NOMO-1 (cell line): Measurements from ENCODE around the gene UBAC2.

Experiments used
- DNase-seq, 2 experiments: peaks; one replicate each; lab custom pipeline; 2025; ENCODE audit not compliant: unreplicated experiment in 2 of 2; lab: John Stamatoyannopoulos, UW

Gene UBAC2

DNA sequence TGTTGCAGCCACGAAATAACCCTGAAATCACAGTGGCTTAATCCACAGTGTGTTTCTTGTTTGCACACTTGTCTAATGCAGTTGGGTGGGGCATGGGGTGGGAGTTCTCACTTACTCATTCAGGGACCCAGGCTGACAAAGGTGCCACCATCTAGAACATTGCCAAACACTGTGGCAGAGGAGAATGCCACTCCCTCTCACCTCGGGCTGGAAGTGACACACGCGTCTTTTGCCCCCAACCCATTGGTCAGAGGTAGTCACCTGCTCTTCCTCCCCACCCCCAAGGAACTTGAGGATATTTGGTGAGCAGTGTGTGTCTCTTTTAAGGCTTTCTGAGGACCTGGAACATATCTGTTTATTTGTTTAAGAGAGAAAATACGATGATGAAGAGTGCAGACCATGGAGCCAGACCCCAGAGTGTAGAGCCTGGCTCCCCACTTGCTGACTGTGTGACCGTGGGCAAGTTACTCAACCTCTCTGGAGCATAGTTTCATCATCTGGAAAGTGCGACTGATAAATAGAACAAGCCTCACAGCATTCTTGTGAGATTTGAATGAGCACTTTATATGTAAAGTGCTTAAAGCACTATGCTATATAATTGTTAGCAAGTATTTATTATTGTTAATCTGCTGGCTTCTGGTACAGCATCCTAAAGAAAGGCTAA is 89.2 kb downstream of the UBAC2 start:
- no peak for DNase-seq

DNA sequence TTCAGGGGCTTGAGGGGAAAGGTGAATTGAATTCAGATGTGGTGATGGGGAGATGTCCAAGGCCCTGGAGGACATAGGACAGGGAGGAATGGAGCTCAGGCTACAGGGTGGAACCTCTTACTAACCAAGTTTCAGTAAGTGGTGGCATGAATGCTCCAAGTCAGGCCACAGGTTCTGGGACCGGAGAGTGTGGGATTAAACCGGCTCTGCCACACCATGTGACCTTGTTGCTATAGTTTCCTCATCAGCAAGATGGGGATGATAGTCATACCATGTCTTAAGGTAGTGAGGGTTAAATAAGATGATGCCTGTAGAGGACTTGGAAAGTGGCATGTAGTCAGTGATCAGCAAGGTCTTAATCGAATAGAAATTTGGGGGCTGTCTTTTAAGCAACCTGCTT is 90.2 kb downstream of the UBAC2 start:
- DNase-seq = no peak

DNA sequence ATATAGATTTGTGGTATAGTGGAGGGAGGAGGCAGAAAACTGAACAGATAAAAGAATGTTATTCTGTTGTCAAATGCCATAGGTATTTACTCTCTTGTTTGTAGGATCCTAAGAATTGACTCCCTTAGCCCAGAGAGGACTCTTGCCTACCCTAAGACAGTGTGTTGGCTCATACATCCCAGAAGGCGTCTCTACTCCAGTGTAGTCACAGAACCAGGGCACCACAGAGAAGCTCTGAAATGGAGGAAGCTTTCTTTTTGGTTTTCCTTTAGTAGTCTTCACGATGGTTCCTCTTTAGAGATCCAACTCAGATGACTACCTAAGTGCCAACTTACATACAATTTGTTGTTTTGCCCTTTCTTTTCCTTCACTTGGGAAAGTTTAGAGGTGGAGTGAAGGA is 92.5 kb downstream of the UBAC2 start:
- DNase-seq = peak in 1 of 2 experiments; percentile 47

DNA sequence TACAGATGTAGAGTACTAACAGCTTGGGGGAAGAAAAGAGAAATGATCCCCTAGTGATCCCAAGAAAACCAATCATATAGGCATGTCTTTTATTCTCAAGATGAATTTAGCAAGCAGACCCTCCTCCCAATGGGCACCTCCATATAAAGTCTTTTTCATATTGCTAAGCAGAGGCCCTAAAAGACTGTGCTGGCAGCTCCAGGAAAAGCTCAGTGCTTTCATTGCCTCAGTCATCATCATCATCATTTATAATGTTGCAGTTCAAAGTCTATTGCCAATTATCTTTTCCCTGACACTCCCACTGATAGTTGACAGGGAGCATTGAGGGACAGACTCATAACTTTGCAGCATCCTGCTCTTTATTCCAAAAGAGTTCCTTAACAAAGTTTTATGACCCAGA is 93.5 kb downstream of the UBAC2 start:
- DNase-seq = no peak

DNA sequence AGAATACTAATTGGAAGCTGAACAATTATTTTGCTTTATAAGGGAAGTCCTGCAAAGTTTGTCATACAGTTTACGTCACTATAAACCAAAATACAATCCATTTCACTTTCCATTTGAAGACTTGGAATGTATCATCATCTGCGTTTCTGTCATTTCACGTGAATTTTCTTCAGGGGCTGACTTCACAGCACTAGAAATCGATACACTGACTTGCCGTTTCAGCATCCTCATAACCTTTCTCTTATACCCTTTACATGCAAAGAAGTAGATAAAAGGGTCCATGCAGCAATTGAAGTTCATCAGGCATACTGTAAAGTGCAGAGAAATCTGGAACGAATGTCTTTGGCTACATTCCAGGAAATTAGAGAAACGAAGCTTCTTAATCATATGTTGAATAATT is 94.3 kb downstream of the UBAC2 start:
- no peak for DNase-seq

DNA sequence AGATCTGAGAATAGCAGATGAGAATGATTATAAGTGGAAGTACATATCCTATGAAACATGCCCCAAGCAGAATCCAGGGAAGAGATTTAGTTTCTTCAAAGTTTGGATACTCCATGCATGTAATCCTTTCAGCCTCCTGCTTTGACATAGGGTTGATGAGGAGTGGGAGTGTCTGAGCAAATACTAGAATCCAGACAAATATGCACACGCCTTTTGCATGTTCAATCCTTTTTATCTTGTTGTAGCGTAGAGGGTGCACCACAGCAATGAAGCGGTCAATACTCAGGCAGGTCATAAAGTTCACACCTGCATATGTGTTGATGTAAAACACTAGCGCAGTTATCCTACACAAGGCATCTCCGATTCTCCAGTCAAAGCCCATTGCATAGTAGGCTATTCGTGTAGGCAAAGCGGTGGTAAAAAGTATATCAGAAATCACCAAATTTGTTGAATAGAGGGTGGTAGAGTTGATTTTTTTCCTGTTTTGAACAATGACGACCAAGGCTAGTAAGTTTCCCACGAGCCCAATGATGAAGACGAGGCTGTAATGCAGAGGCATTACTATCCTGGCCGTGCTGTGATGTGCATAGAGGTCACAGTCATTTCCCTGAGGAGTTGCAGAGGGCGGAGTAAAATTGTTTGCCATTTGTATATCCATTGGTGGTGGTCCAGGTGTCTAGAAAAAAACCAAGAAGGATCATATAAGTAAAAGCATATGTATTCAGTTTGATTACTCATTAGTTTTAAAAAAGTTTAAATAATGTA is 95.0 kb downstream of the UBAC2 start:
- no peak for DNase-seq

DNA sequence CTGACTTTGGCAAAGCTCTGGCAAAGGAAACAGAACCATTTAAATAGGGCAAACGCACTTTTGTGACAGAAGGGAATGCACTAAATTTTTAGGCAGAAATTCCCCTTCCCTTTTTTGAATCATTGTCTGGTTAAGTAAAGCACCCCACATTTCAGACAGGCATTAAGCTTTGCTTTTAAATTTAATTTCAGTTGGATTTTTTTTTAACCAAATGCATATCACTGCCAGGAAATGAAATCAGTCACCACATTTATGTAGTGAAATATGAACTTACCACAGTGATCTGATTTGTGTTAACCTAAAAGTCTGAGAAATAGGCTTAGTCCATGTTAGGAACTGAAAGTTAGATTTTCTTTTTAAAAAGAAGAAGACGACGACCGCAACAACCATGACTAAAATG is 95.7 kb downstream of the UBAC2 start:
- peak in 1 of 2 experiments; percentile 69 for DNase-seq

DNA sequence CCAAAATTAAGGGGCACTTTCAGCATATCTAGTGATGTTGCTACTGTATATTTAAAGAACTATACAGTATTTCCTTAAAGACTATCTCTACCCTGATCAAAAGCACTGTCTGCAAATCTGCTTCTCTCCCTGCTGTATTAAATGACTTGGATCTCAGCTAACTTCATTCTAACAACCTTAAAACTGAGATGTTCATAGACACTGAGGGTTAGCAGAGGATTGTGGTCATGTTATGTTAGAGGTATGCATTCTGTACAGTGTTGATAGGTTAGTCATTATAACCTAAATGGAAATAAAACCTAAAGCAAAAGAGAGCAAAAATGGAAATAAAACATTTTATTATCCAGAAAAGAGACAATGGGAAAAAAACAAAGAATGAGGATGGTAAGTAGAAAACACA is 96.7 kb downstream of the UBAC2 start:
- DNase-seq = no peak

DNA sequence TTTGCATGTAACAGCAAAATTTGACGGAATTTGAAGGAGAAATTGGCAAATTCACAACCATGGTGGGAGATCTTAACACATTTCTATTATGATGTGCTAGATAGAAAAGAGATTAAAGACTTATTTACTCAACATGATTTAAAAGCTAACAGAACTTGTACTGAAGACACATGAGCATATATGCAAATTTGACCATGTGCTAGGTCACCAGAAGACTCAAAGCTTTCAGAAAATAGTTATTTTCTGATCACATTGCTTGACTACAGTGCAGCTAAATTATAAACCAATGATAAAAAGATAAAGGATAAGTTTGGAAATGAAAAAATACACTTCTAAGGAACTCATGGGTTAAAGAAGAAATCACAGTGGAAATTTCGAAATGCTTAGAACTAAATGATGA is 97.4 kb downstream of the UBAC2 start:
- DNase-seq = no peak

DNA sequence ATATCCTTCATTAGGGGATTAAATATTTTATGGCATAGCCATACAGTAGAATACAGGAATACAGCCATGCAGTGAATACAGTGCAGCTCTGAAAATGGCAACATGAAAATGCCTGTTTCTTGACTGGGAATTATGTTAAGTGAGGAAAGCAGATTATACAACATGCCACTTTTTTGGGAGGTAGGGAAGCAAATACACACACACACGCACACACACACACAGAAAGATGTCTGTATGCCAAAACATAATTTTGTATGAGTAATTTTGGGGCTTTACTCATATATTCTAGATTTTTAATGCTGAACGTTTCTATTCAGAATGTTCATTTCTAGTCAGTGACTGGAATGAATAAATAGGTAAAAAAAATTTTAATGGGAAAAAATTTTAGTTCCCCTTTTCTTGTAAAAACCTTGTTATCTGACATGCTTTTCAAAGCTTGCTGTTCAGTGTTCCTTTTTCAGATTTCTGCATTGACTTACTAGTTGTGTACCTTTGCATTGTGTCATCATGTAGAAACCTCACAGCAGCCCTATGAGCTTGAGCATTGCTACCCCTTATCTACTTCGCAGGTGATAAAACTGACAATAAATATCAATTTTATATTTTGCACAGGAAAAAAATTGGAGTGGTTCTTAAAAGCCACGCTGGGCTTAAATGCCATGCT is 98.7 kb downstream of the UBAC2 start:
- no peak for DNase-seq

DNA sequence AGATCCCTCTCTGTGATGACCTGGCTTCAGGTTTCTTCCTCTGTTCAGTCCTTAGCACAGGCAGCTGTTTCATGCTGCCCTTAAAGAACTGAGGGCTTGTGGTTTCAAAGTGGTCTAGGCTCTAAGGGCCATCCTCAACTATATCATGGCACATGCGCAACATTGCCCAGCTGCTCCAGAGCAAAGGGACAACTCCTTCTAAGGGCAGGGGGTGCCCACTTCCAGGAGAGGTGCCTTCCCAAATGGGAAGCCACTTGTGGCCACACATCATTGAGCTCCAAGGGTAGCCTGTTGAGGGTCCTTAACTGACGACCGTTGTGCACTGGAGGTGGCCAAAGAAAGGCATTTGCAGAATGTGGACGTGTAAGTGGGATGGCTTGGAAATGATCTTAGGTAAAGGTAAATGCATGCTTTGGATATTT is 99.3 kb downstream of the UBAC2 start:
- no peak for DNase-seq

DNA sequence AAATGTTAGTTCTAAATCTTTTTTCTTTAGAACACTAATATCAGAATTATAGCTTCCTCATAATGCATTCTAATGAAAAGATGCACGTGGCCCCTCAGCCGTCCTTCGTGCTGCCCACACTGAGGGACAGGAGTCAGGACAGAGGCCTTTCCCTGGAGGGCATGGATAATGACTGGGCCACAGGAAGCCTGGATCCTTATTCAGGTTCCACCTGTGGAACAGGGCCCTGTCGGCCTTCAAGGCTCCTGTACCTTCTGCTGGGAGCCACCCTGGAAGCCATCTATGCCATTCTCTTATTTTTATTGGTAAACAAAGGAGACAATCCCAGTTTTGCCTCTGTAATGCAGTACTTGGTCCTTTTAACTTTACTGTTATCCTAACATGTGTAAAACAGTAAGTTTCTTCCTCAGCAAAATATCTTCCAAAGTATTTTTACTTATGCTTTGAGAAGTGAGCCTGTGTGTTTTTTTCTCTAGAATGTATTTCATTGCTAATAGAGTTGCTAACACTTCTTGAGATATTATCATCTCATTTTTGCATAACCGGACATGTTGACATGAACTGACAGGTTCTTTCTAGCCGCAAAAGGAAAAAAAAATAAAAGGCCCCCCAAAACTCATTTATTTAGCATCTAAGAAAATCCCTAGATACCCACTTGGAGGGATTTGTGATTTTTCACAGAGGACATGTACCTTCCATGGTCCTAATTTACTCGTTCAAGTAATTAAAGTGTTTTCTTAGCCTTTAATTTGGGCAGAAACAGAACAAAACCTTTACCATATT is 100.6 kb downstream of the UBAC2 start:
- DNase-seq = no peak

DNA sequence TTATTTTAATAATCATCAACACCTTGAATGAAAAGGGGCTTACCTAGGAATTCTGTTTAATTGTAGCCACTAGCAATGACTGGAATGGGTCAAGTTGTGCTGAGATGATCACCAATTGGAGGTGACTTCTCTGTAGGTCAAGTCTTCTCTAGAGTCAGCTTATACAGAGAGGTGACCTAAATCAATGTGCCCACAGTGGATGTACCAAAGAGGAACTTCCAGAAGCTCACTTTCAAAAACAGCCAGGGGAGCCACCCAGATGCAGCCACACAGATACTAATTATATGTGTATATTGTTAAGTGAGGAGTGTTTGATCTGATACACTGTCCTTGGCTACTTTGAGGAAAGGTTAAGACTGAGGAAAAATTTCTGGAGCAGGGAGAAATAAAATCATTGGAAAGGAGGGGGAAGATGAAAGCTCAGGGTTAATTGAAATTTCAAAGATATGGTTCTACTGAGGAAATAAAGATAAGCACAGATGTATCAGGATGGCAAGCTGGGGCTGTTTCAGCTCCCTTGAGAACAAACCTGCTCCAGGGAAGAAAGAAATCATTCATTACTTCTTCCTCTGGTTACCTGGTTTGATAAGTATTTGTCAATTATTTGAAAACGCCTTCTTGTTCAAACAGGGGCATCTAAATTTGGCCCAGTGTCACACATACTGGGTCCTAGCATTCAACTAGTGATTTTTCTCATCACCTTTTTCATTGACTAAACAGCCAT is 101.4 kb downstream of the UBAC2 start:
- peak in 1 of 2 experiments; percentile 55 for DNase-seq

DNA sequence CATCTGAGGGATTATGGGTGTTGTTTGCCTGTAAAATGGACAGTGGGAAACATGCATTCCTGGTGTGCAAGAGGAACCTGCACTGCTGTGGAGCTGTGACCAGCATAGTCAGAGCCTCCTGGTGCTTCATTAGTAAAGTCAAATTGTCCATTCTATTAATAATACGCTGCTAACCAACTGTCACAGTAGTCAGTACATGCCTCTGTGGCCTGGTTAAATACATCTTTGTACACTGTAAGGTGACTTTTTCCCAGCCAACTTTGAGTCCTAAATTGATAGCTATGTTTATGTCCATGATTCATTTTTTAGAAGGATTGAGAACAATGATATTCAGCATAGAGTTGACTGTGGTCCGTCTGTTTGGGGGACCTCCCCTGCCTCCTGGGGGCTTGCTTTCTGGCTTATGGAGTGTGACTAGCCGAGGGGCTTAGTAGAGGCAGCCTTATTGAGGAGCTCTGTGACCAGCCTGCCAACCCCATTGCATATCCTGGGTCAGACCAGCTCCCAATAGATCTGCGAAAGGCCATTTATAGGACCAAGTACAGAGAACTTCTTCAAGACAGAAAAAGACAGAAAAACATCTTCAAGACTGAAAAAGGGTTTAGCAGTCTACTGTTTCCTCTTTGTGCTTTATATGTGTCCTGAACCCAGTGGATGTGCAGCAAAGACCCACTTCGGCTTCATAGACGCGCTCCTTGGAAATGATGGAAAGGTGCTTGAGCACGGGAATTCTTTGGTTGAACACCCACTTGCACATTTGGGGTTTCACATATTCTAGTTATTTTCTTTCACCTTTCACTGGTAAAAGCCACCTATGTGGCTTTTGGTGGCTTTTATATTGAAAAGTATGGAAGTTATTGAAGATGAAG is 102.2 kb downstream of the UBAC2 start:
- no peak for DNase-seq

DNA sequence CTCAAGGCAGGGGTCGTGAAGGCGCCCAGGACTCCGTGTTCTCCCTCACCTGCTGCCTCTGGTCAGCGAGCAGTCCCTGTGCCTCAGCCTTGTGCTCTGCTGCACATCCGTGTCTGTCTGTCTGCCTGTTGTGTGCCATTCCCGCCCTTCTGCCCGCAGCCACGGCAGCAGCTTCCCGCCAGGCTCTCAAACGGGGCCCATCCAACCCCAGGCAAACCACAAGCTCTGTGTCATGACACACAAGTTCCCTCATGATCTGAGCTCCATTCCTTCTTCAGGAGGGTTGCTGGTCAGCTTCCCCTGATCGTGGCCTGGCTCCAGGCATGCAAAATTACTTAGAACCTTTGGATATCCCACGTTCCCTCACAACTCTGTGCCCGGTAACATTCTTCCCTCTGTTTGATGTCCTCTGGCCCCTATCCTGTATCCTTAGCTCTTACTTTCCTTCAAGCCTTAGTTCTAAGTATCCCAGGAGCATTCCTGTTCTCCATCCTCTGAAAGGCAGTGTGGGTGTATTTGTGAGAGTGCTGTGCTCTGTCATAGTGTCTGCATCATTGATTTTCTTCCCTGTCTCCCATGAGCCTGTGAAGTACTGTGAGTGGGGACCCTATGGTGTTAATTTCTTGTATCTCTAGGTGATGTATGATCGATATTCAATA is 103.3 kb downstream of the UBAC2 start:
- DNase-seq = peak; percentile 66

DNA sequence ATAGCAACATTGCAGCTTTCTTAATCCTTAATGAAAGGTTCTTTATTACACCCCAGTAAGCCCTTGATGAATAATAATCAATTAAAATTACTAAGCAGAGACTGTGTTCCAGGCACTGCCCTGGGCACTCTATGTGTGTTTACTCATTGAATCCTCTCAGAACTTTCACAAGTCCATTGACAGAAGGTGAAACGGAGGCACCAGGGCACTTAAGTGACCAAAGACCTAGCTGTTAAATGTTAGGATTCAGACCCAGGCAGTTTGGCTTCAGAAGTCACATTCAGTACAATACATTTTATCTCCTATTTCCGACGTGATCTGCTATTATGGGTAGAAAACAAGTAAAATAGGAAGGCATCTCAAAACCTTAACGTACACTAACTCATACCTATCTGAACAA is 103.9 kb downstream of the UBAC2 start:
- DNase-seq = no peak

DNA sequence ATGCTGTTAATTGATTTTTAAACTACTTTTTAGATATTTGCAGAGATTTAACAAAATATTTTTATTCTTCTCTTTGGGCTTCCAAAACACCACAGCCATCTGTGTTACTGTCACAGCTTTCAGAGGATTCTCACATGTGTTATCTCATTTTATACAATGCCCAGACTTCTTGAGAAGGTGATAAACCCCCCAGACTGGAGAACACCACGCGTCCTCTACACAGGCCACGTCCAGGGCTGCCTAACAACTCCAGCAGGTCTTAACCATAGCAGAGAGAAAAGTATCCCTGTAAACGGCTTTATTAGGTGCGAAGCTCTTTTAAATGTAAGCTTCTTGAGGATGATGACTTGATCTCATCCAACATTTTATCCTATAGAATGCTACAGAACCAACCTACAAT is 104.5 kb downstream of the UBAC2 start:
- no peak for DNase-seq

DNA sequence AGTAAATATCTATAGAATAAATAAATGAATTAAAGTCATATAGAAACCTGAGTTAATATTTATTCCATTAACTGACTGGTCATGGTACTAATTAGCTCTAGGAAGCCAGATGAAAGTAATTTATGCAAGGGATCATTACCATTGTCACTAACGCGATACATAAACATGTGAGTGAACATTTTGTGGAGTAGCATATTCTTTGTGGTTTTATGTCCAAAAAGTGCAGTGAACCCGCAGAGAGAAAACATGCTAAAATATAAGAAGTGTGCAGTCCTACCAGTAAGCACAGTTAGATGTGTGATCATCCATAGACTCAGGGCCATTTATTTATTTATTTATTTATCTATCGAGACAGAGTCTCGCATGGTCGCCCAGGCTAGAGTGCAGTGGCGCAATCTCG is 104.9 kb downstream of the UBAC2 start:
- no peak for DNase-seq

DNA sequence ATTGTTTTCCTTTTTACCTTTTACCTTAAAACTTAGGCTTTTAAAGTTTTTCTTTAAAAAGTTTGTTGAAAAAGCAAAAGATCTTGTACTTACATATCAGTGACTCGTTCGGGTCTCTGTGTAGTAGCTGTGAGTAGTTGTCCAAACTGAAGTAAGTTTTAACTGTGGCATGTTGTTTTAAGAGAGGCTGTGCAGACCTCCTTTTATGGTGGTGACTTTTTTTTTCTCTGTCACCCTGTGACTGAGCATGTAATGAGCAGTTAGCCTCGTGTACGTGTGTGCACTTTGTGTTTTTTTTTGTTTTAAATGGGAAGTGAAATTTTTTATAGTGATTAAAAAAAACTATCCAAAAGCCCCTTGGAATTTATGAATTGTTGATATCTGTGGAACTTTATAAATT is 106.6 kb downstream of the UBAC2 start, which contains the start of gene GPR183:
Gene GPR183 (minus strand): TSS at position 153 of the 400 bp plus-strand sequence. CDS start 11,254 bp downstream, outside the sequence.
- peak; percentile 35 to 67 for DNase-seq
